ENCODE data around the gene NCOA6.

The NCOA6 gene

DNA sequence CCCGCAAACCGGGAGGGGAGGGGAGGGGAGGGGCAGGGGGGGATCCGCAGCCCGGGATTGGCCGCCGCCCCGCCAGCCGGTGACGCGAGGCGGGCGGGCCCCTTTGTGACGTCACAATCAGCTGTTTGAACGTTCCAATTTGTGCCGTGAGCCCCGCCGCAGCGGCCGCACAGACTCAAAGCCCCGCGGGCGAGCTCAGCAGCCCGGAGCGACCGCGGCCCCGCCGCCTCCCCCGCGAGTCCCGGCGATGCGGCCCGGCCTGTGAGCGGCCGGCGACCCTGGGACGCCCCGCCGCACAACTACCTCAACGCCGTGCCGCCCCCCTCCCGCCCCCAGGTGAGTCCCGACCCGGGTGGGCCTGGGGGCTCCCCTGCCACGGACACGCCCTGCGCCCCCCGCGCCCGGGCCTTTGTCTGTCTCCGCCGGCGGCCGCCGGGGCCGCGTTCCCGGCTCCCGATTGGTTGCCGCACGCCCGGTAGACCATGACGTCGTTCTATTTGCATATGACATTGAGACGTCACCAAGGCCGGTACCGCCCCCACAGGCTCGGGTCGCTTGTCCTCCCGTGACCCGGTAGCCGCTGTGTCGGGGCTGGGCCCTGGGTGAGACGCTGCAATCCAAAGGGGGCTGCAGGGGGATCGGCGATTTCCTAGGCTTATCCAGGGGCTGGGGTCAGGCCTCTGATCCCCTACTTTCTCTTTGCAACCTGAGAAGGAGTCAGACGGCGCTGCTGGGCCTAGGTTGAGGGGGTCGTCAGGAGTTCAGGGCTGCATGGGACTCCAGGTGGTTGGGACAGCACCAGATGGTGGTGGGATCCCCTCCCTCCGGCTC lies 121.1 kb downstream of the NCOA6 start, which contains the start of gene TP53INP2:
TSS of gene TP53INP2 (plus strand) at position 168 of the 831 bp plus-strand sequence. CDS start 4,396 bp downstream, outside the sequence.
- Histone ChIP-seq H2BK12ac (ENCODE audit: low read length) (no peak within 1 kb of the TSS), H3K27me3 (ENCODE audit: control insufficient read depth in 3 of 3, insufficient read depth in 3 of 3, low read depth in 1 of 3, low read length in 3 of 3) (peaks cover 0 to 38% (median 14%) of the 10 kb centered on the region in 3 experiments), H3K14ac (ENCODE audit: low read length) (no peak within 1 kb of the TSS), H3K4me2 (ENCODE audit: insufficient read depth, low read length, poor library complexity, severe bottlenecking) (peak within 1 kb of the TSS; percentile 75), H3K36me3 (replicated peaks in 1 of 2; ENCODE audit: control insufficient read depth in 2 of 2, insufficient read depth in 2 of 2, low read length in 2 of 2) (no peaks in the 10 kb centered on the region), H2AFZ (ENCODE audit: low read length) (peak within 1 kb of the TSS; percentile 100), H3K9ac (ENCODE audit: low read depth, low read length, poor library complexity) (peak within 1 kb of the TSS; percentile 79), H3K4me3 (ENCODE audit: low read length in 2 of 2) (peak within 1 kb of the TSS; percentile 83 to 89), H3K4ac (ENCODE audit: low read length) (no peak within 1 kb of the TSS), H3K79me1 (ENCODE audit: low read depth, low read length) (no peaks in the 10 kb centered on the region), H4K8ac (ENCODE audit: low read depth, low read length) (no peak within 1 kb of the TSS), H4K91ac (ENCODE audit: low read depth, low read length, poor library complexity) (no peak within 1 kb of the TSS), H3K27ac (replicated peaks; ENCODE audit: low read length) (no peak within 1 kb of the TSS), H2BK5ac (ENCODE audit: low read length) (no peak within 1 kb of the TSS), H2AK5ac (ENCODE audit: low read depth, low read length) (peak within 1 kb of the TSS; percentile 58), H3K4me1 (ENCODE audit: control insufficient read depth in 2 of 2, insufficient read depth in 1 of 2, low read depth in 1 of 2, low read length in 2 of 2) (peaks cover 2 to 6% of the 10 kb centered on the region in 2 donors), H3K9me3 (replicated peaks in 1 of 2; ENCODE audit: control insufficient read depth in 2 of 2, insufficient read depth in 1 of 2, low read depth in 1 of 2, low read length in 2 of 2) (no peaks in the 10 kb centered on the region), H2BK15ac (ENCODE audit: low read length) (peak within 1 kb of the TSS; percentile 75), H3K18ac (ENCODE audit: low read length) (peak within 1 kb of the TSS; percentile 95), H3K23ac (ENCODE audit: low read depth, low read length, poor library complexity) (peak within 1 kb of the TSS; percentile 62), H2BK120ac (ENCODE audit: low read depth, low read length) (peak within 1 kb of the TSS; percentile 69)
- no CpG with 5 or more reads among the region's 82 CpGs for WGBS, 2 donors (ENCODE audit: extremely low coverage in 2 of 2, insufficient read length in 2 of 2, insufficient replicate concordance in 1 of 2)
- DNase-seq (ENCODE audit: low spot score), result peak; percentile 86

DNA sequence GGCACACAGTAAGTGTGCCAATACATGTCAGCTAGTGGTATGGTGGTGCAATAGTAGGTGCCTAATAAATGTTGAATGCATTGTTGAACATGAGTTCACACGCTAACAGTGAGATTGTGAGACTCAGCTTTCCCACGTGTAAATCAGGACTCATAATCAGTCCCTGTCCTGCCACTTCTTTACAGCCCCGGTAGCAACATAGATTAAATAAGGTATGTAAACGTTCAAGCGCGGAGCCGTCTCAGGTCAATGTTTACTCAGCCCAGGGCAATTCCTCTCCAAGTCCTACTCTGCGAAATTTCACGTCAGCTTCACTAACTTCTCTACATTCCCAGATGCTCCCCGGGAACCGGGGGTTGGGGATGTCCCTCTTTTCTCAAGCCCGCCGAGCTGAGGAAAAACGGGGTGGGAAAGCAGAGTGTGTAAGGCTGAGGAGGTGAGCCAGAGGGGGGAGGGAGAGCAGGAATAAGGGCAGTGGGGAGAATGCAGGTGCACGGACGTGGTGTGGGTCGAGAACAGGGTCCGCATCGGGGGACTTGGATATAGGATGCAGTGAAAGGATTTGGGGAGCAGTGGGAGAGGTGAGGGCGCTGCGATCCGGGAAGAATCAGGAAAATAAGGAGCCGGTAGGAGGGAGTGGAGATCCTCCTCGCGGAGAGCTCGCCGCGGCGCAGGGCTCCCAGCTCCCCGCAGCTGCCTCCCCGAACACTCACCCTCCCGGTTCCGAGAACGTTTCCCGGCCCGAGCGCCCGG lies 121.9 kb downstream of the NCOA6 start:
- no CpG with 5 or more reads among the region's 38 CpGs for WGBS, 2 donors (ENCODE audit: extremely low coverage in 2 of 2, insufficient read length in 2 of 2, insufficient replicate concordance in 1 of 2)
- no peak overlapping the region for H3K27ac ChIP-seq (replicated peaks; ENCODE audit: low read length)

DNA sequence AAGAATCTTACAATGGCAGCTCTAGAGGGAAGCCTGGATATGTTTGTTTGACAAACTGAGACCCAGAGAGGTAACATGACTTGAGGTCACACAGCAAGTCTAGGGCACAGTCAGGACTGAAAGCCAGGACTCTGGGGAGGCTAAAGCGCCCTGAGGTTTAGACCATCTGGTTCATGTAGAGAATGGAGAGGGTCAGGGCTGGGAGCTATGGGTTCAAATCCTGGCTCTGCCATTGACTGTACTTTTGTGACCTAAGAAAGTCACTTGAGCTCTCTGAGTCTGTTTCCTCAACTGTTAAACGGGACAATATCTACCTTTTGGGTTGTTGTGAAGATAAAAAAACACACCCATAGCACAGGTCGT lies 122.4 kb downstream of the NCOA6 start:
- no peak overlapping the region for H2BK15ac ChIP-seq (ENCODE audit: low read length)

More for the DNA sequence above, 121.9 kb downstream of the NCOA6 start:
- Histone ChIP-seq H3K4me1 (ENCODE audit: control insufficient read depth in 2 of 2, insufficient read depth in 1 of 2, low read depth in 1 of 2, low read length in 2 of 2) (peaks cover 2 to 6% of the 10 kb centered on the region in 2 donors), H2AK5ac (ENCODE audit: low read depth, low read length) (no peak overlapping the region), H3K14ac (ENCODE audit: low read length) (no peak overlapping the region), H3K23ac (ENCODE audit: low read depth, low read length, poor library complexity) (peak overlapping the region; percentile 13), H4K8ac (ENCODE audit: low read depth, low read length) (no peak overlapping the region), H2AFZ (ENCODE audit: low read length) (peak overlapping the region; percentile 100), H2BK5ac (ENCODE audit: low read length) (no peak overlapping the region), H3K18ac (ENCODE audit: low read length) (peak overlapping the region; percentile 87), H3K4me2 (ENCODE audit: insufficient read depth, low read length, poor library complexity, severe bottlenecking) (peak overlapping the region; percentile 75), H3K79me1 (ENCODE audit: low read depth, low read length) (no peaks in the 10 kb centered on the region), H3K4ac (ENCODE audit: low read length) (no peak overlapping the region), H2BK15ac (ENCODE audit: low read length) (peak overlapping the region; percentile 75), H4K91ac (ENCODE audit: low read depth, low read length, poor library complexity) (no peak overlapping the region), H3K27me3 (ENCODE audit: control insufficient read depth in 3 of 3, insufficient read depth in 3 of 3, low read depth in 1 of 3, low read length in 3 of 3) (peaks cover 0 to 34% (median 14%) of the 10 kb centered on the region in 3 experiments), H2BK120ac (ENCODE audit: low read depth, low read length) (no peak overlapping the region), H3K4me3 (ENCODE audit: low read length in 2 of 2) (peak overlapping the region; percentile 83 to 89), H3K9me3 (replicated peaks in 1 of 2; ENCODE audit: control insufficient read depth in 2 of 2, insufficient read depth in 1 of 2, low read depth in 1 of 2, low read length in 2 of 2) (no peaks in the 10 kb centered on the region), H3K36me3 (replicated peaks in 1 of 2; ENCODE audit: control insufficient read depth in 2 of 2, insufficient read depth in 2 of 2, low read length in 2 of 2) (no peaks in the 10 kb centered on the region), H3K9ac (ENCODE audit: low read depth, low read length, poor library complexity) (peak overlapping the region; percentile 75), H2BK12ac (ENCODE audit: low read length) (no peak overlapping the region)
- no peak for DNase-seq (ENCODE audit: low spot score)

More for the DNA sequence above, 122.4 kb downstream of the NCOA6 start:
- Histone ChIP-seq H3K23ac (ENCODE audit: low read depth, low read length, poor library complexity) (no peak overlapping the region), H3K27ac (replicated peaks; ENCODE audit: low read length) (no peak overlapping the region), H3K9me3 (replicated peaks in 1 of 2; ENCODE audit: control insufficient read depth in 2 of 2, insufficient read depth in 1 of 2, low read depth in 1 of 2, low read length in 2 of 2) (no peaks in the 10 kb centered on the region), H3K79me1 (ENCODE audit: low read depth, low read length) (no peaks in the 10 kb centered on the region), H3K27me3 (ENCODE audit: control insufficient read depth in 3 of 3, insufficient read depth in 3 of 3, low read depth in 1 of 3, low read length in 3 of 3) (peaks cover 0 to 32% (median 14%) of the 10 kb centered on the region in 3 experiments), H3K4ac (ENCODE audit: low read length) (no peak overlapping the region), H2AFZ (ENCODE audit: low read length) (no peak overlapping the region), H3K9ac (ENCODE audit: low read depth, low read length, poor library complexity) (no peak overlapping the region), H3K4me1 (ENCODE audit: control insufficient read depth in 2 of 2, insufficient read depth in 1 of 2, low read depth in 1 of 2, low read length in 2 of 2) (peaks cover 2 to 6% of the 10 kb centered on the region in 2 donors), H2BK5ac (ENCODE audit: low read length) (no peak overlapping the region), H2BK120ac (ENCODE audit: low read depth, low read length) (no peak overlapping the region), H4K91ac (ENCODE audit: low read depth, low read length, poor library complexity) (no peak overlapping the region), H3K14ac (ENCODE audit: low read length) (no peak overlapping the region), H2BK12ac (ENCODE audit: low read length) (no peak overlapping the region), H4K8ac (ENCODE audit: low read depth, low read length) (no peak overlapping the region), H3K36me3 (replicated peaks in 1 of 2; ENCODE audit: control insufficient read depth in 2 of 2, insufficient read depth in 2 of 2, low read length in 2 of 2) (no peaks in the 10 kb centered on the region), H3K4me3 (ENCODE audit: low read length in 2 of 2) (peak overlapping the region in 1 of 2 donors; percentile 83), H3K18ac (ENCODE audit: low read length) (no peak overlapping the region), H3K4me2 (ENCODE audit: insufficient read depth, low read length, poor library complexity, severe bottlenecking) (no peak overlapping the region), H2AK5ac (ENCODE audit: low read depth, low read length) (no peak overlapping the region)
- no CpG with 5 or more reads among the region's 3 CpGs for WGBS, 2 donors (ENCODE audit: extremely low coverage in 2 of 2, insufficient read length in 2 of 2, insufficient replicate concordance in 1 of 2)
- no peak for DNase-seq (ENCODE audit: low spot score)
